HepG2 (cell line): ENCODE results near the gene AQP5. TPM values are rescaled to one million over a fixed set of nuclear protein-coding genes. Genes with fewer than 3 reads are reported as not detected.

Source experiments
- ATAC-seq: fragments of 200-7000 bp; cut with Tn5 transposase; 3 replicates; pipeline ENCODE4 v1.9.1; 2020; ENCODE audit warnings: mild to moderate bottlenecking, moderate library complexity
- BruUV-seq: library from RNA; stranded (reverse); fragments of 400-500 nt; replicated peaks from 2 replicates; lab custom pipeline; 2021; lab: Mats Ljungman, UMichigan
- CTCF ChIA-PET: fragments of 300-600 bp; formaldehyde crosslinking; extraction: SDS; loops from one replicate; lab custom pipeline; 2021; ENCODE audit warnings: low total read pairs, inconsistent platforms, low intra/inter-chr PET ratio; lab: Yijun Ruan, JAX
- POLR2A ChIA-PET: fragments of 350-600 bp; sonication (Branson Sonifier 250); formaldehyde crosslinking; loops from one replicate; lab custom pipeline; 2020; ENCODE audit warnings: antibody characterized with exemption, inconsistent platforms; lab: Yijun Ruan, JAX
- DNase-seq: peaks from one replicate; pipeline ENCODE4 v3.0.0-alpha.2; 2015; ENCODE audit warnings: low spot score
- FAIRE-seq: peaks from 3 replicates; lab custom pipeline; 2011; peaks lifted over from hg19 to GRCh38; lab: Jason Lieb, UNC
- H2AFZ ChIP-seq: one replicate; pipeline ENCODE4 v1.6.1; 2011; ENCODE audit warnings: low read length, inconsistent platforms
- H3K27ac ChIP-seq: fragments of 300-600 bp; 3 replicates; pipeline ENCODE4 v1.8.0; 2011; ENCODE audit warnings: mixed run types, mild to moderate bottlenecking, mixed read lengths, low read length, inconsistent platforms; ENCODE audit not compliant: insufficient read depth; ENCODE audit errors: extremely low read length
- H3K27me3 ChIP-seq, 2 experiments: fragments of 200-600 bp in 1 of 2; 2 replicates in 1 of 2; 3 replicates in 1 of 2; pipeline versions ENCODE4 v1.6.0 to v1.8.0; 2011; ENCODE audit warnings: low read length in 2 of 2, mild to moderate bottlenecking in 2 of 2, moderate library complexity in 2 of 2, inconsistent platforms in 1 of 2; ENCODE audit not compliant: insufficient read depth in 2 of 2, control insufficient read depth in 1 of 2
- H3K36me3 ChIP-seq, 2 experiments: fragments of 200-600 bp in 1 of 2; replicated peaks in 1 of 2; 2 replicates in 1 of 2; 3 replicates in 1 of 2; pipeline versions ENCODE4 v1.5.1 to v1.8.0; 2011; ENCODE audit warnings: low read length in 2 of 2, inconsistent platforms in 1 of 2; ENCODE audit not compliant: insufficient read depth in 2 of 2, control insufficient read depth in 1 of 2
- H3K4me1 ChIP-seq: 2 replicates; pipeline ENCODE4 v1.5.1; 2012; ENCODE audit warnings: low read length, inconsistent platforms; ENCODE audit not compliant: insufficient read depth
- H3K4me2 ChIP-seq: 2 replicates; pipeline ENCODE4 v1.6.0; 2011; ENCODE audit warnings: low read depth, low read length, inconsistent platforms
- H3K4me3 ChIP-seq, 3 experiments: fragments of 200-600 bp in 1 of 3; sonication (generic), shearing (Covaris generic) in 1 of 3; replicated peaks in 1 of 3; 2 replicates each; pipeline ENCODE4 v1.5.1; 2011 to 2016; ENCODE audit warnings: low read length in 3 of 3, inconsistent platforms in 2 of 3, low read depth in 2 of 3, mild to moderate bottlenecking in 2 of 3, control low read depth in 1 of 3, mixed read lengths in 1 of 3; ENCODE audit not compliant: insufficient read depth in 1 of 3
- H3K79me2 ChIP-seq: one replicate; pipeline ENCODE4 v1.6.1; 2011; ENCODE audit warnings: low read length, inconsistent platforms; ENCODE audit not compliant: insufficient read depth
- H3K9ac ChIP-seq: 2 replicates; pipeline ENCODE4 v1.6.0; 2011; ENCODE audit warnings: mild to moderate bottlenecking, low read depth, low read length, inconsistent platforms; ENCODE audit not compliant: insufficient read depth
- H3K9me3 ChIP-seq: 2 replicates; pipeline ENCODE4 v1.5.1; 2012; ENCODE audit warnings: mild to moderate bottlenecking, low read length
- H4K20me1 ChIP-seq: 2 replicates; pipeline ENCODE4 v1.6.0; 2011; ENCODE audit warnings: inconsistent platforms, mild to moderate bottlenecking, low read length, moderate library complexity; ENCODE audit not compliant: insufficient read depth
- CREM ChIP-seq, 2 experiments: sonication (generic) in 1 of 2; formaldehyde crosslinking in 1 of 2; IDR thresholded peaks; 2 replicates each; pipeline versions ENCODE4 v1.4.0 to v1.6.1; 2016 to 2020; ENCODE audit warnings: antibody characterized with exemption in 1 of 2, mild to moderate bottlenecking in 1 of 2, missing genetic modification reagents in 1 of 2
- FLYWCH1 ChIP-seq: sonication (generic); formaldehyde crosslinking; IDR thresholded peaks from 2 replicates; pipeline ENCODE4 v1.8.1; 2023; ENCODE audit warnings: mild to moderate bottlenecking, missing genetic modification reagents
- GMEB1 ChIP-seq: sonication (generic); formaldehyde crosslinking; IDR thresholded peaks from 2 replicates; pipeline ENCODE4 v1.5.1; 2020; ENCODE audit warnings: missing genetic modification reagents, mild to moderate bottlenecking, borderline replicate concordance
- HMG20B ChIP-seq: conservative IDR thresholded peaks from 2 replicates; pipeline ENCODE4 v1.6.1; 2016; ENCODE audit warnings: missing genetic modification reagents, missing compliant biosample characterization
- MTA1 ChIP-seq: sonication (generic); formaldehyde crosslinking; IDR thresholded peaks from 2 replicates; pipeline ENCODE4 v1.4.0; 2020; ENCODE audit warnings: missing genetic modification reagents, mild to moderate bottlenecking, borderline replicate concordance
- SIN3B ChIP-seq: fragments of 150-350 bp; IDR thresholded peaks from 2 replicates; pipeline ENCODE4 v1.6.1; 2014; ENCODE audit warnings: low read length
- SPEN ChIP-seq: sonication (generic); formaldehyde crosslinking; IDR thresholded peaks from 2 replicates; pipeline ENCODE4 v1.5.1; 2020; ENCODE audit warnings: low read depth, mild to moderate bottlenecking, missing genetic modification reagents
- TARDBP ChIP-seq: sonication (generic); formaldehyde crosslinking; IDR thresholded peaks from 2 replicates; pipeline ENCODE4 v1.8.0; 2022; ENCODE audit warnings: mild to moderate bottlenecking, missing genetic modification reagents
- WIZ ChIP-seq: sonication (generic); formaldehyde crosslinking; IDR thresholded peaks from 2 replicates; pipeline ENCODE4 v1.5.1; 2020; ENCODE audit warnings: mild to moderate bottlenecking, missing genetic modification reagents
- ZNF513 ChIP-seq: sonication (generic); formaldehyde crosslinking; conservative IDR thresholded peaks from 2 replicates; pipeline ENCODE4 v1.5.0; 2020; ENCODE audit warnings: missing genetic modification reagents
- ZNF710 ChIP-seq: sonication (generic); formaldehyde crosslinking; IDR thresholded peaks from 2 replicates; pipeline ENCODE4 v1.5.0; 2020; ENCODE audit warnings: mild to moderate bottlenecking, missing genetic modification reagents, borderline replicate concordance
- ZNF768 ChIP-seq: sonication (generic); formaldehyde crosslinking; IDR thresholded peaks from 2 replicates; pipeline ENCODE4 v1.4.0; 2020; ENCODE audit warnings: missing genetic modification reagents
- WGBS: methylation state at CpG from one replicate; pipeline ENCODE4 v1.1.6; 2017; ENCODE audit warnings: low lambda C conversion rate; 5-methylcytosine and 5-hydroxymethylcytosine counted together
- in situ Hi-C: cut with HindIII; loops from 2 replicates; pipeline ENCODE4 v1.10.0; 2017; ENCODE audit warnings: low pct_unique_long_range_greater_than_20kb; ENCODE audit not compliant: extremely low pct_ligation_motif_present
- intact Hi-C: fragments of 100-400 bp; cut with micrococcal nuclease; formaldehyde crosslinking; loops from one replicate; pipeline ENCODE4 v1.10.0; 2022; ENCODE audit not compliant: unreplicated experiment
- polyA plus RNA-seq, 8 experiments: library from polyadenylated mRNA; depleted of rRNA in 3 of 8; stranded (reverse) in 7 of 8; unstranded in 1 of 8; fragments of >200 nt; fragmentation: Illumina TruSeq in 4 of 8; extraction: Trizol in 4 of 8; gene quantifications; 2 replicates each; pipeline versions ENCODE4 v1.2.1 to v1.2.3, GENCODE V29; 2011 to 2016; ENCODE audit warnings: low read depth in 4 of 8, missing spikeins in 1 of 8, mixed read lengths in 1 of 8; ENCODE audit not compliant: insufficient read depth in 1 of 8
- total RNA-seq, 5 experiments: library from RNA; depleted of rRNA; stranded (reverse); fragments of >200 nt; fragmentation: Illumina TruSeq; extraction: Trizol; gene quantifications; 2 replicates each; pipeline ENCODE4 v1.2.3, GENCODE V29; 2016; ENCODE audit warnings: low read depth in 1 of 5

The AQP5 gene
- total and polyA plus RNA-seq, 2 of the 13 experiments (the other 11 are each of a cell fraction or from before 2014, with no cell fraction given) = not detected

GRCh38 chr12:49922349-49923034 is 39.2 kb upstream of the AQP5 start:
- Histone ChIP-seq H2AFZ (no peak overlapping the region), H3K9me3 (no peaks in the 10 kb centered on the region), H3K27me3 (peaks cover 1 to 8% of the 10 kb centered on the region in 2 experiments; a peak in 3 of 5 replicates), H3K27ac (no peak overlapping the region), H3K4me2 (no peak overlapping the region)
- in situ Hi-C loops = no loop called here
- no peak for FAIRE-seq
- POLR2A ChIA-PET = no interaction called here
- TF ChIP-seq SPEN (CRISPR knock-in tag) (no peak), ZNF768 (CRISPR knock-in tag) (peak; percentile 75)
- TF ChIP-seq, all 625 proteins: peak for 1
- H3K4me3 ChIP-seq = no peak overlapping the region
- no peak overlapping the region for H3K9ac ChIP-seq
- DNase-seq (no peak), ATAC-seq (peak; percentile 38)
- H4K20me1 ChIP-seq = no peaks in the 10 kb centered on the region
- CTCF ChIA-PET = no interaction called here
- no peaks in the 10 kb centered on the region for H3K36me3 ChIP-seq
- H3K4me1 ChIP-seq = no peaks in the 10 kb centered on the region
- no peaks in the 10 kb centered on the region for H3K79me2 ChIP-seq
- BruUV-seq = no TSS peak
- WGBS = 36% methylated on average over 9 of the region's 12 CpGs
- intact Hi-C loops = no loop called here

GRCh38 chr12:49923035-49923644 is 38.5 kb upstream of the AQP5 start:
- Histone ChIP-seq H4K20me1 (no peaks in the 10 kb centered on the region), H3K4me3 (no peak overlapping the region), H3K4me1 (no peaks in the 10 kb centered on the region), H3K27me3 (peaks cover 1 to 6% of the 10 kb centered on the region in 2 experiments; a peak in 2 of 5 replicates), H3K36me3 (no peaks in the 10 kb centered on the region), H3K4me2 (no peak overlapping the region), H3K27ac (no peak overlapping the region), H3K79me2 (no peaks in the 10 kb centered on the region), H3K9me3 (no peaks in the 10 kb centered on the region), H3K9ac (no peak overlapping the region), H2AFZ (no peak overlapping the region)
- FAIRE-seq (no peak), ATAC-seq (no peak), DNase-seq (no peak)
- 44% methylated on average over 7 of the region's 7 CpGs for WGBS
- BruUV-seq = no TSS peak
- in situ Hi-C loops (no loop called here), intact Hi-C loops (no loop called here)
- TF ChIP-seq ZNF710 = no peak
- TF ChIP-seq CREM (IDR thresholded peaks at IDR 0.05) = no peak
- no peak for TF ChIP-seq CREM (CRISPR knock-in tag; IDR thresholded peaks at IDR 0.05)
- no peak for TF ChIP-seq TARDBP (CRISPR knock-in tag)
- TF ChIP-seq FLYWCH1 (CRISPR knock-in tag) = no peak
- TF ChIP-seq WIZ (CRISPR knock-in tag) = no peak
- TF ChIP-seq GMEB1 (CRISPR knock-in tag) = no peak
- TF ChIP-seq ZNF513 (CRISPR knock-in tag) = no peak
- no peak for TF ChIP-seq MTA1 (CRISPR knock-in tag)
- no peak for TF ChIP-seq SIN3B
- TF ChIP-seq HMG20B = no peak
- CTCF ChIA-PET = no interaction called here
- POLR2A ChIA-PET = no interaction called here
